ENCODE results near the gene PRR23C. TPM values are rescaled to one million over a fixed set of nuclear protein-coding genes. Genes with fewer than 3 reads are reported as not detected.

PRR23C gene
- not detected in 2 replicates for total RNA-seq

GRCh38 chr3:139044366-139045210, at the start of gene PRR23C:
Gene PRR23C (minus strand): TSS chr3:139044892. CDS start chr3:139044620, 272 bp downstream.

DNA sequence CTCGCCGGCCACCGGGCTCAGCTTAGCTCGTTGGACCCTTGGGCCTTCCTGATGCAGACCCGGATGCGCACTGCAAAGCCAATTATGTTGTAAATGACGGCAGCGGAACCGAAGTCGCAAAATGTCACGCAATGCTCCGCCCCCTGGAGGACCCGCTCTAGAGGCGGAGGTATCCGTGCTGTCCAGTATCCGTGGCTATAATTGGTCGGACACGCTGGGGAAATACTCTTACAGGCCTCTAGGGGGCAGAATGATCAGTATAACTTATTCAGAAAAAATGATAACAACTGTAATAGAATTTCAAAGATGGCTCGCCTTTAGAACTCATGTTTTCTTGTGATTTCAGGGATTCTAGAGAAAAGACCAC, 23.8 kb downstream of the PRR23C start, which contains the start of gene PRR23B:
PRR23B (minus strand) TSS at position 59 of the 367 bp plus-strand sequence. CDS start 265 bp downstream, outside the sequence.

GRCh38 chr3:139006051-139006716, 38.5 kb downstream of the PRR23C start, which contains the start of gene PRR23A:
Gene PRR23A (minus strand): TSS chr3:139006268. CDS start chr3:139006268, 0 bp downstream.

Other genes starting within 250 kb of the PRR23C start
- gene PIK3CB, start 210.0 kb downstream of the PRR23C start, total RNA-seq = 12.1 and 17.3 TPM in 2 replicates
- under 0.01 and 0.19 TPM in 2 replicates for gene FOXL2, start 97.8 kb downstream of the PRR23C start, total RNA-seq
- gene FOXL2NB, start 97.7 kb downstream of the PRR23C start, total RNA-seq = 0.09 TPM in 1 of 2 replicates, not detected in the other
- not detected in 2 replicates for gene PRR23A, start 38.6 kb downstream of the PRR23C start, total RNA-seq
- not detected in 2 replicates for gene PRR23B, start 24.0 kb downstream of the PRR23C start, total RNA-seq

All from endothelial cell of coronary artery (primary cell).